Pancreas (tissue), 10 donors: ENCODE data around the gene ANXA8L1. TPM values are rescaled to one million over a fixed set of nuclear protein-coding genes. Genes with fewer than 3 reads are reported as not detected.
"Not testable (repeated sequence)": the region's sequence is repeated elsewhere in the genome, so short reads cannot be mapped to it uniquely, and the experiment has no call there.

Experiments used
- ATAC-seq, 4 donors: fragments of 200-7000 bp; cut with Tn5 transposase; one replicate each; pipeline versions ENCODE4 v1.8.0 to v1.9.1; 2020; ENCODE audit warnings: mild to moderate bottlenecking in 4 of 4, moderate library complexity in 4 of 4
- DNase-seq, 6 donors: peaks; one replicate each; pipeline ENCODE4 v3.0.0-alpha.2; 2020
- FAIRE-seq: peaks from 2 replicates; lab custom pipeline; 2012; peaks lifted over from hg19 to GRCh38; lab: Jason Lieb, UNC
- H3K27ac ChIP-seq, 4 donors: fragments of 200-600 bp; sonication (generic); 1 replicate in 3 of 4; 2 replicates in 1 of 4; pipeline versions ENCODE4 v1.5.0 to v1.8.0; 2020
- H3K27me3 ChIP-seq, 4 donors: fragments of 200-600 bp; one replicate each; pipeline ENCODE4 v1.8.0; 2021
- H3K36me3 ChIP-seq, 3 donors: fragments of 200-600 bp; sonication (generic) in 1 of 3; one replicate each; pipeline versions ENCODE4 v1.5.0 to v1.8.0; 2020 to 2021
- H3K4me1 ChIP-seq, 3 donors: fragments of 200-600 bp; one replicate each; pipeline ENCODE4 v1.8.0; 2021
- H3K4me3 ChIP-seq, 4 donors: fragments of 200-600 bp; sonication (generic) in 2 of 4; one replicate each; pipeline versions ENCODE4 v1.5.0 to v1.8.0; 2020 to 2021
- H3K9me3 ChIP-seq, 4 donors: fragments of 200-600 bp; one replicate each; pipeline ENCODE4 v1.8.0; 2021
- WGBS, 2 donors: extraction: QIAGEN DNeasy Blood & Tissue Kit; methylation state at CpG; one replicate each; pipeline ENCODE4 v1.1.7; 2013; 5-methylcytosine and 5-hydroxymethylcytosine counted together
- intact Hi-C, 3 donors: fragments of 100-400 bp; cut with DNase I; formaldehyde crosslinking; loops; one replicate each; pipeline versions ENCODE4 v1.11.1 to v1.14.2; 2022
- polyA plus RNA-seq, 2 donors: library from polyadenylated mRNA; stranded (reverse); fragments of 200-250 nt; gene quantifications; one replicate each; pipeline ENCODE4 v1.2.3, GENCODE V29; 2013
- total RNA-seq, 6 donors: library from RNA; stranded (reverse); fragmentation: NEBNext Ultra II Directional in 4 of 6; extraction: Animal tissue kit (Norgen Biotek cat#: 25700) in 4 of 6; gene quantifications; one replicate each; pipeline versions ENCODE4 v1.2.1 to v1.2.4, GENCODE V29; 2021 to 2023
- donor health status: healthy with polysubstance abuse.
- donor health status: DM: no; HTN: no; CAD: no; lungs with moderate emphysema.
- donor health status: DM: no; HTN: no; CAD: no.
- donor health status: control.
- donor health status: control.
- donor health status: Bipolar disorder and iron deficiency.
- donor health status: DM: yes; HTN: yes; CAD: no.
- donor health status: DM: no; HTN: no; CAD: no.
- donor health status: DM: no; HTN: no; CAD: no.
- donor health status: DM: yes; HTN: yes; CAD: no.

ANXA8L1 gene
- total and polyA plus RNA-seq, 8 donors: 0.12 to 1.2 (median 0.19) TPM; not detected in 5

DNA sequence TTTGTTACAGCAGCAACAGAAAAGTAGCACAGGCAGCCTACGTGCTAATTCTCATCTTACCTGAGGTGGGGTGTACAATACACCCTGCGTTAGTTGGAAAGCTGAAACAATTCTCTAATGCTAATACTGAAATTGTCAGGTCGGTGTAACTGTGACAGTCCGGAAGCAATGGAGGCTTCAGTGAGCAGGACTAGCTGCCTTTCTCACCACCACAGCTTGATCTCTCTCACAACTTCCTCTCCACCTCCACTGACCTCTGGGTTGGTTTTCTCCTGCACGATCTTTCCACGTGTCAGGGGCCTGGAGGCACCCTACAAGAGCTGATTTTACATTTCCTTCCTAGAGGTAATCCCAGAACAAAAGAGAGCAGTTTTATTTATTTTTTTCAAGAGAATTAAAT is 39.7 kb downstream of the ANXA8L1 start:
- ATAC-seq, H3K27ac ChIP-seq, intact Hi-C loops, H3K36me3 ChIP-seq, H3K27me3 ChIP-seq, H3K9me3 ChIP-seq, DNase-seq, FAIRE-seq, H3K4me3 ChIP-seq, H3K4me1 ChIP-seq: not testable (repeated sequence)
- WGBS, 2 donors: 84 to 88% methylated on average over 4 of the region's 6 CpGs

- intact Hi-C loops, H3K4me1 ChIP-seq, H3K27ac ChIP-seq, DNase-seq, H3K9me3 ChIP-seq, FAIRE-seq, H3K4me3 ChIP-seq, H3K36me3 ChIP-seq, ATAC-seq, H3K27me3 ChIP-seq: not testable (repeated sequence)
- 82 to 85% methylated on average over 1 to 5 of the region's 7 CpGs for WGBS, 2 donors
Measured at GRCh38 chr10:46418283-46418682, 42.7 kb downstream of the ANXA8L1 start.

- H3K36me3 ChIP-seq, FAIRE-seq, H3K4me3 ChIP-seq, H3K9me3 ChIP-seq, H3K27ac ChIP-seq, H3K27me3 ChIP-seq, H3K4me1 ChIP-seq, DNase-seq, intact Hi-C loops: not testable (repeated sequence)
- peak in 1 of 4 donors; percentile 55 for ATAC-seq
- 48 to 61% methylated on average over 4 of the region's 13 CpGs for WGBS, 2 donors
Measured at GRCh38 chr10:46419570-46420379, 44.2 kb downstream of the ANXA8L1 start.

GRCh38 chr10:46423550-46423949 is 48.0 kb downstream of the ANXA8L1 start:
- H3K4me1 ChIP-seq, H3K27me3 ChIP-seq, H3K27ac ChIP-seq, H3K36me3 ChIP-seq, H3K4me3 ChIP-seq, DNase-seq, H3K9me3 ChIP-seq, FAIRE-seq, intact Hi-C loops: not testable (repeated sequence)
- ATAC-seq: peak in 1 of 4 donors; percentile 39
- no CpG with 5 or more reads among the region's 2 CpGs for WGBS, 2 donors

DNA sequence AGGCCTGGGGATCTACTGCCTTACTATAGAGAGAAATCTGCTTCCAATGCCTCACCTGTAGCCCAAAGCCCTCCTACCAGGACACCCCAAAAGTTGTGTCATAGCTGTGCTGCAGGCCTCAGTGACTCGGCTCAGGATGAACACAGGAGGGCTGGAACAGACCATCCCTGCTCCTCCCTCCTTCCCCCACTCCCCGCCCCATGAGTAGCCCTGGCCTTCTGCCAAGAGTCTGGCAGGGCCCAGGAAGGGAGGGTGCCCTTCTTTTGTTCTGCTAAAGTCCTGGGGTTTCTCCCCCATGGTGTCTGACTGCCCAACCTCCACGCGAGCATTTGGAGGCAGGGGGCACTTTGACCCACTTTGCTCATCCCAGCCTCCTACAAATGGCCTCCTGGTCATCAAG is 65.4 kb downstream of the ANXA8L1 start:
- WGBS, 2 donors: no CpG with 5 or more reads among the region's 4 CpGs
- H3K4me1 ChIP-seq, H3K36me3 ChIP-seq, H3K9me3 ChIP-seq, intact Hi-C loops, H3K4me3 ChIP-seq, H3K27ac ChIP-seq, FAIRE-seq, H3K27me3 ChIP-seq: not testable (repeated sequence)
- DNase-seq: peak in 1 of 6 donors; percentile 22
- peak in 3 of 4 donors; percentile 34 to 43 (median 34) for ATAC-seq

Other genes with a start within 250 kb of the ANXA8L1 start
- not detected for gene ANTXRL, start 88.8 kb upstream of the ANXA8L1 start, total RNA-seq
- under 1 TPM in 1 of 2 donors, not detected in 1; 0.15 TPM for gene ANTXRL, start 88.8 kb upstream of the ANXA8L1 start, polyA plus RNA-seq
- gene NPY4R, start 90.2 kb downstream of the ANXA8L1 start, total RNA-seq: not detected
- gene NPY4R, start 90.2 kb downstream of the ANXA8L1 start, polyA plus RNA-seq: not detected
- 10 to 100 TPM in 1 of 6 donors, 1 to 10 TPM in 5; 3.7 to 14.0 (median 4.3) TPM for gene GPRIN2, start 180.9 kb downstream of the ANXA8L1 start, total RNA-seq
- 10 to 100 TPM in 1 of 2 donors, 1 to 10 TPM in 1; 6.0 to 12.3 TPM for gene GPRIN2, start 180.9 kb downstream of the ANXA8L1 start, polyA plus RNA-seq
- gene SYT15, start 203.4 kb downstream of the ANXA8L1 start, total RNA-seq: 10 to 100 TPM in 1 of 6 donors, 1 to 10 TPM in 5; 2.1 to 10.7 (median 3.9) TPM
- 1 to 10 TPM; 2.7 to 3.7 TPM for gene SYT15, start 203.4 kb downstream of the ANXA8L1 start, polyA plus RNA-seq